ENCODE measurements around the gene NUDCD3.
"Not testable (repeated sequence)": the region's sequence is repeated elsewhere in the genome, so short reads cannot be mapped to it uniquely, and the experiment has no call there.

NUDCD3 gene

DNA sequence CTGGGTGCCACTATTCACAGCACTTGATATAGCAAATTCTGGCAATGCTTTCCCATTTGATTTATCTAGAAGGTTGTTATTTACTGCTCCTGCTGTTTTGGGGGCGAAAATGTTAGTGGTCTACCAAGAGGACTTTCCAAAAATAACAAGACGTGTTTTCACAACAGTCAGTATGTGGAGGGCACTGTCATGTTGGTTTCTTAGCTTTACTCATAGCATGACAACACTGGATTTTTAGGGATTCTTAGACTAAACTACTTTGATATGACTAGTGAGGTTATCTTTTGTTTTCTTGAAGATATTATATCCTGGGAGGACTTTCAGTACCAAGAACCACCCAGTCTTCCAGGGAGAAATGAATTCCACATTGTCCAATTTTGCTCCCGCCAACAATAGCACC lies 49.4 kb downstream of the NUDCD3 start:
- DNase-seq = no peak

DNA sequence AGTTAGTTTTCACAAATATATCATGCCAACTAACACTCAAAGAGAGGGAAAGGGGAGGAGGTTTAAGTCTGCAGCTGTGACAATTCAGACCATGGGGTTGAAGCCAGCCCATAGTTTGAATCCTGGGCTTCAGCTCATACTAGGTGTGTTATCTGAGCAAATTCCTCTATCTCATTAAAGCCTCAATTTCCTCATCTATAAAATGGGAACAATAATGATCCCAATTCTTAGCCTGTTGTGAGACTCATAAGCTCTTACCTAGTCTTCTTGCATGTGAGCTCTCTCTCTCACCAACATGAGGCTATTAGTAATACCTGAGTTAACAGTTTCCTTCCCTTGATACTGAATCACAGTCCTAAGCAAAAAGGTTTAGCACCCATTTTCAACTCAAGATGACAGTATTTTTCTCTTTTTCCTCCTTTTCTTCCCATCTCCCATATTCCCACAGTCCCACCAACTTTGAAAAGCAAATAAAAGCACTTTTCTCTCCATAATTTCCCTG lies 49.8 kb downstream of the NUDCD3 start:
- no peak for DNase-seq

DNA sequence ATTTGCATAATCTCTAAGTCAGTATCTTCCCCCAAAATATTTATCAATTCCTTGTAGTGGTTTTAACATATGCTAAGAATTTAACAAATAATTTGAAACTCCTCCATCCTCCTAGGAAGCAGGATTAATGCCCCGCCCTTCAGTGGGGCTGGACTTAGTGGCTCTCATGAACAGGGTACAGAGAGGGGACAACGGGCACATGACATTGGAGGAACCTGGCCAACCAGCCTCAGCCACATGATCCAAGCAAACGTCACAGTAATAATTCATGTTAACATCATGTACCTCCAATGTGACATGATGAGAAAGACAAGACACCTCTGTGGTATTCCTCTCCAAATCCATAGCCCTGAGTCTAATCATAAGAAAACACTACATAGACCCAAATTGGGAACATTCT lies 50.5 kb downstream of the NUDCD3 start:
- no peak for DNase-seq

DNA sequence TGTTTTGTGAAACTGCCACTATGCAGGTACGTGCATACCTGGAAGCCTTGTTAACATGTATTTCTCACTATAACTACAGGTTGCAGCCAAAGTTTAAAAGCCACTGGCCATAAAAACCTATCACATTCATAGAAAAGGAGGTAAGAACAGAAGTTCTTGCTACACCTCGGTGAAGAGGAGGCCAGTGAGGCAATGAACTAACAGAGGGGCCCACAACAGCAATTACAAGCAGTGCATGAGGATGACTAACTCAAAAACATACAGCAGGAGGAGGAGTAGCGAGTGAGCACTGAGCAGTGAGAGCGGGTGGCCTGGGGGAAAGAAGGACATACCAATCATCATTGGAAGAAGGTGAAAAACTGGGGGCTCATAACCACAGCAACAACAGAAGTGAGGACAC lies 51.6 kb downstream of the NUDCD3 start:
- no peak for DNase-seq

DNA sequence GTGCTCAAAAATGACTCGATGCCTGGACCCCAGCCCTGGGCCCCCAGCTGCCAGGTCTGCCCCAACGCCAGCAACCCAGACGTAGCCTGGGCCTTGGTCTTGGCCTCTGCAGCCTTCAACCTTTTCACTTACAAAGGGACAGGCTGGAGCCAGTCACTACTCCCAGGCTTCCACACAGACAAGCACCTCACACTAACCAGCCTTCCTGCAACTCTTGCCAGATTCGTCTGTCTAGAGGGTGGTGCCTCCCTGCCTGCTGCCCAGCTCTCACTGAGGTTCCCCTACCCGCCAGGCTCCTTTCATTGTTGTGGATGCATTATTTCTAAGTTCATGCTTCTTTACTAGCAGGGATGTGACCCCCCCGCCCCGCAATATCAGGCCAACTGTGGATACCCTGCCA lies 56.3 kb downstream of the NUDCD3 start:
- no peak for DNase-seq

DNA sequence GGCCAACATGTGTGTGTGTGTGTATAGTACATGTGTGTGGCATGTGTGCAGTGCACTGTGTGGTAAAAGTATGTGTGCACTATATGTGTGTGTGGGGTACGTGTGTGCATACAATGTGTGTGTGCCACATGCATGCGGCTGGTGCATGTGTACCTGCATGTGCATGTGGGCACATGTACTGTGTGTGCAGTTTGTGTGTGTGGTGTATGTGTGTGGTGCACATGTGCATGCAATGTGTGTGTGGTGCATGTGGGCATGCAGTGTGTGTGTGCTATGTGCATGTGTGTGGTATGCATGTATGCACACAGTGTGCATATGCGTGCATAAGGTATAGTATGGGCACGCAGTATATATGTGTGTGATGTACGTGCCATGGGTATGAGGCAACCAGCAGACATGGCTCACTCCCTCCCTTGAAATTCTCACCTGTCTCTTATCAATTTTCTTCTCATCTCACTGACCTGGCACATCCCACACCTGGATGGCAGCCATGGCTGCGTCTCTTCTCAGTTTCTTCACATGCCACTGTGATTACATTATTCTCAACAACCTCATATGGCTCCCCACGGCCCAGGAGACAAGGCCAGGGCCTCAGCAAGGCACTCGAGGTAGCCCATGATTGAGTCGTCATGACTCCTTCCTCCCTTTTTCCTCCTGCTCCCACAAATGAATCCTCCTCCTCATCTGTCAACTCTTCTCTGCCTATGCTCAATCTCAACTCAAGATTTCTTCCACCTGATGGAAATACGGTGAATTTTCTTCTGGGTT lies 57.0 kb downstream of the NUDCD3 start:
- no peak for DNase-seq

DNA sequence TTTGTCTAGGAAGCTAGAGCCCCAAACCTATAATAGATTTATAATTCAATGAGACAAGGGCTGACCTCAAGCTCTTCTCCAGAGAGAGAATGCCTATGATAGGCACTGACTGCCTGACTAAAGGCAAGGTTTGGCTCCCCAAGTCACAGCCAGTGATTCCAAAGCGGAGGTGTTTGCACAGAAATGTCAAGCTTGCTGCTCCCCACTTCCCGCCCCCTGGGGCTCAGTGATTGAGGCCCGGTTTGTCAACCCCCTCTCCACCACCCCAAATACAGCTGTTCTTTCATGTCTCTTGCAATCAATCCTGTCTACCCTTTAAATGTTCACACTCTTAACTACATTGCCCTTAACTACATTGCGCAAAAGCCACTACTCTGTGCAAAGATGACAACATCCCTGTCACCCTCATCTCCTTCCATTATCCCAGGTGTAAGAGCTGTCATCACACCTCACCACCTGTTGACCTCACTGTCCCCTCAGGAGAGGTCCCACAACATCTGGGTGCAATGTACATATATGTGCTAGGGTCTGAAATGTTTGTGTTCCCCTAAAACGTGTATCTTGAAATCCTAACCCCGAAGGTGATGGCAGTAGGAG lies 58.0 kb downstream of the NUDCD3 start:
- DNase-seq = no peak

DNA sequence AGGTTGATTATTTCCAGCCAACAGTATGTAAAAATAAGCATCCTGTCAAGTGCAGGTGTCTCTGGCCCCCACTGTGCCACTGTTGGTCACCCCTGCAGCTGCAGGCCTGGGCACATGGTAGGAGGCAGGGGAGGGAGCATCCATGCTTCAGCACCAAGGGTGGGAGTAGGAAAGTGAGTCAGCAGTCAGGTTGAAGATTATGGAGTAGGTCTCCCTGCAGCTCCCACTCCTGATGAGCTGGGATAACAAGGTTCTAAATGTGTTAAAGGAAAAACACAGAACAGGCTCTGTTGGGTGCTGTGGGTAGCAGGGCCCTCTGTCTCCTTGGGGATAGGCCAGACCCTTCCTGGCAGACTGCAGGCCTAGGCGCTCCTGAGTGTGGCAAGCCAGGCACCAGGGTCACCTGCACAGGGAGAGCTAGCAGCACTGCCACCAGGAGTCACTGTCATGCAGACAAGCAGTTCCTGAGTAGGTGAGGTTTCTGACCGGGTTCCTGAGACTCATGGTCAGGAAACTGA lies 59.3 kb downstream of the NUDCD3 start:
- DNase-seq = no peak

DNA sequence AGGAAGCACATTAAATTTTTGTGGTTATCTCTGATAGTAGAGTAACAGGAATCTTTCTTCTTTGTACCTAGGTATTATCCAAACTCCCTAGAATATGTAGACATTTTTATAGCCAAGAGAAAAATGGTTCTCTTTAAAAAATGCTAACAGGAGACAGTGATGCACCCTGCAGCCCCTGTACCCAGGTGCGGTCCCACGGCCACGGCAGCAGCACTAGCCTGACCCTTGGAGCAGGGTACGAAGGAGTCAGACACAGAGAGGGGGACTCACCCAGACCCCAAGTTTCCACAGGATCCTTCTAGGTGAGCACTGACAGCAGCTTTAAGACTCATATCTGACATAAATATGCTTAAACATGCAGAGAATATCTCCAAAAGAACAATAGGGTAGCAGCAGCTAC lies 60.4 kb downstream of the NUDCD3 start:
- DNase-seq = no peak

DNA sequence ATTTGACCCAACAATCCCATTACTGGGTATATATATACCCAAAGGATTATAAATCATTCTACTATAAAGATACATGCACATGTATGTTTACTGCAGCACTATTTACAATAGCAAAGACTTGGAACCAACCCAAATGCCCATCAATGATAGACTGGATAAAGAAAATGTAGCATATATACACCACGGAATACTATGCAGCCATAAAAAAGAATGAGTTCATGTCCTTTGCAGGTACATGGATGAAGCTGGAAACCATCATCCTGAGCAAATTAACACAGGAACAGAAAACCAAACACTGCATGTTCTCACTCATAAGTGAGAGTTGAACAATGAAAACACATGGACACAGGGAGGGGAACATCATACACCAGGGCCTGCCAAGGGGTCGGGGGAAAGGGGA lies 65.7 kb downstream of the NUDCD3 start:
- DNase-seq = not testable (repeated sequence)

DNA sequence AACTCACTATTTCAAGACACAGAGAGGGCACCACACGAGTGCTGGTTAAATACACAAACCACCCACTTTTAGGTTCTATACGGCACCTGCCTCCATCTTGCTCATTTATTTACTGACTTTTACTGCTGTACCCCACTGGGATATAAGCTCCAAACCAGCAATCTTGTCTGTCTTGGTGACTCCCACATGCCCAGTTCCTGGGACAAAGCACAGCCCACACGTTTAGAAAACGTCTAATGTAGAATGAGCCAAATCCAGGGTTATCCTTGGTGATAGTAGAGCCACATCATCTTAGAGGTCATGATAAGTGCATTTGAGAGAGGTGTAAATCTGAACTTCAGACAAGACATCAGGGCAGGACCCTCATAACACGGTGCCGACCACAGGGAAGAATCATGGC lies 73.5 kb downstream of the NUDCD3 start:
- no peak for DNase-seq

DNA sequence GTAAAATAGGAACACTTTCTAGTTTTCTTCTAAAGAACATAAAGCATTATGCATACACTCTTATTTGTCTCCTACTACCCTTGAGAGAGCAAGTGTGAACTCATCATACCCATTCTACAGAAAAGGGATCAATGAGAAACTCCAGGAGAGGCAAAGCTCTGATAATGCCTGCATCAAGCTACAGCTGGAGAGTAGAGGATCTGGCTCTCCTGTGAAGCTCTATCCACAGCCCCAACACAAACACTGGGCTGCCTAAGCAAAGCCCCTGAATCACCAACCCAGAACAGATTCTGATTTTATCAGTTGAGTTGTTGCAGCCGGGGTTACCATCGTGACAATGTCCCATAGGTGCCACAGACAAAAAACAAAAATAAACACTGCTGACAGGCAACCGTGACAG lies 74.9 kb downstream of the NUDCD3 start:
- DNase-seq = no peak

DNA sequence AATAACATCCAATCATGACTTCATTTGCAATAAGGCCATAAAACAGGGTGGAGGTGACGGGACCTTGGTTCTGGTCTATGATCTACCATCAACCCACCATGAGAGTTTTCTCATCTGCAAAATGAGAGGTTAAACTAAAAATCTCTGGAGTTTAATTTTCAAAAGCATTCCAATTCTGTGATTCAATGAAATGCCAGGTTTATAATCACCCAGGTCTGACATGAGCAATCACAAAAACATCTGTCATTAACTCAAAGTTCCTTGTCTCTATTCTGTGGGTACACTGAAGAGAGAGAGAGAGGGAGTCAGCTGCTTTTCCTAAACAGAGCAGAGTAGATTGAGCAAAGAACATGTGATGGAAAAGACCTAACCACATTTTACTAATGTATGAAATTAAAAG lies 75.4 kb downstream of the NUDCD3 start:
- DNase-seq = no peak

DNA sequence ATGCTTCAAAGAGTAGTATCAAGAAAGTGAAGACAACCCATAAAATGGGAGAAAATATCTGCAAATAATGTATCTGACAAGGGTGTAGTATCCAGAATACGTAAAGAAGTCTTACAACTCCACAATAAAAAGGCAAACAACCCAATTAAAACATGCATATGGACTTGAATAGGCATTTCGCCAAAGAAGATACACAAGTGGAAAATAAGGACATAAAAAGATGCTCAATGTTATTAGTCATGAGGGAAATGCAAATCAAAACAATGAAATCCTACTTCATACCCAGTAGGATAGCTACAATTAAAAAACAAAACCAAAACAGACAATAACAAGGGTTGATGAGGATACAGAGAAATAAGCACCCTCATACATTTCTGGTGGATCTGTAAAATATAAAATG lies 79.2 kb downstream of the NUDCD3 start:
- no peak for DNase-seq

DNA sequence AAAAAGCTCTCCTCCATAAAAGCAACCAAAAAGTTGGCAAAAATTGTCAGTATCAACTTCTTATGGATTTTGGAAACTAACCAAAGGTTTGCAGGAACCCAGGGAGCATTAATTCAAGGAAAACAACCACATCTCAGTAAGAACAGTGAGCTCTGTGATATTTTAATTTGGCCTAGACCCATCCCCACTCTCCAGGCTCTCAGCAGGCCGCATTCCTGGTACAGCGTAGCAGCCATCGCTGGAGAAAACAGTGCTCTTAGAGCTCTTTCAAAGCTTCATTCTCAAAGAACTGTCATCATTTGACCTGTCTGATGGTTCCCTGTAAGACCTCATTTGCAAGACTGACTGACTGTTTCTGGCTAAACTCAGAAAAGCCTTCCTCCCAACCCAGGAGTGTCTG lies 81.9 kb downstream of the NUDCD3 start:
- DNase-seq = no peak

DNA sequence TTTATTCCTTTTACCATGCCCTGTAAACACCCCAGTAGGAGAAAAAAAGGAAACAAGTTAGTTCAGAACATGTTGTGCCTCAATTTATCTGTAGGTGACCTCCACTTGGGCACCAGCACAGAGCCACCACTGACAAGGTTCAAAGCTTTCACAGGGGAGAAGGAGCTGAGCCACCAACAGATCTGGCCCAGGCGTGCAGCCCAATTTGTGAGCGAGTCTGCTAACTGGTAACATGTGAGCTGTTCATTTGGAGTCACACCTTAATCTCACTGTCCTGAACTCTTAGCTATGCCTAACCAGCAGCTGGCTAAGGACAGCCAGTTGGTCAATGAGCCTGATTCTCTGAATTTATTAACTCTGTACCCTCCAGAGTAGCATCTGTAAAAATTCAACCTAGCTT lies 86.7 kb downstream of the NUDCD3 start:
- DNase-seq = no peak

DNA sequence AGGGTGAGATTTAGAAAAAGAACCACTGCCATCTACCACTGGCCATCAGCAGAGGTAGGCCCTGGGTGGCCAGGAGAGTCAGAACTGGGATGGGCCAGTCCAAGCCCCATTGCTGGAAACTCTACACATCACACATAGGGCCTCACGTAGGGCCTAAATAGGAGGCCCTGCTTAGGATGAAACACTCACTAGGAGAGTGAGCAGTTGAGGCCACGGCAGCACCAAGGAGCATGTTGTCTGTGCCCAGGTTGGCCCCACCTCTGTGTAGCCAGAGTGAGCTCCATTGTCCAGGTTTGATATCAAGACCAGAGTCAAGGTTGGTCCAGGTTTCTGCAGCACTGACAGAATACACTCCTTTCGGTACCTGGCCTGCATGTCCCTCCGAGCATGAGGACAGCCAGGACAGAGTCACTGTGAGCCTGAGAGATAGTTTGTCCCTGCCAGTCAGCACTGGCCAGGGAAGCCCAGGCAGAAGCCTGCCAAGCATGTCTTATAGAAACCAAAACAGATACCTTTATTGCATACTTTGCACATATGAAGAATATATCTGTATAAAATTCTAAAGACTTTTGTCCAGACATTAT lies 87.2 kb downstream of the NUDCD3 start:
- DNase-seq = no peak

DNA sequence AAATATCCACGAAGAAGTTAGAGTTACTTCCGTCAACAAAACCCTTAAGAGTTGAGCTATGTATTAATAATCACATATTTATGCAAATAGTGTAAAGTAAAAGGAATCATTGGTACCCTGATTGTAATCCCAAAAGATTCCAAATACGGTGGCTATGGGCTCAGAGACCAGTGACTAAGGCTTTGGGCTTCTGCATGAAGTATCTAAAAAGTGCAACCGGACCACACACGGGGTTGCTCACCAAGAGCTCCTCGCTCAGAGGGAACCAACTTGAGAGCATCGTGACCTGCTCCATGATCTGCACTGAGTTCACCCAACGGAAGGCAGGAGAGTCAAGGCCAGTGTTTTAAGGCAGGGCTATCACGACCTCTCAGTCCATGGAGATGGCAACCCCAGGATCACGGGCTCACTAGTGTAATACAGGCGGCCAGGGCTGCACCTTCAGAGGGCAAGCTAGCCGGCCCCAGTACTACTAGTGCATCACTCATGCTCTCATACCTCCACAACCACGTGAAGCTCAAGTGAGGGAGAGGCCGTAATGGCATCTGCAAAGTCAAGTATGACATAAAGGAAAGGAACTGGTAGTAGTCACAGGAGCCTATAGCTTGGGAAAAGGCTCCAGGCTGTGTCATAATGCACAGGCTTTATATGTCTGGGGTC lies 87.9 kb downstream of the NUDCD3 start:
- no peak for DNase-seq

DNA sequence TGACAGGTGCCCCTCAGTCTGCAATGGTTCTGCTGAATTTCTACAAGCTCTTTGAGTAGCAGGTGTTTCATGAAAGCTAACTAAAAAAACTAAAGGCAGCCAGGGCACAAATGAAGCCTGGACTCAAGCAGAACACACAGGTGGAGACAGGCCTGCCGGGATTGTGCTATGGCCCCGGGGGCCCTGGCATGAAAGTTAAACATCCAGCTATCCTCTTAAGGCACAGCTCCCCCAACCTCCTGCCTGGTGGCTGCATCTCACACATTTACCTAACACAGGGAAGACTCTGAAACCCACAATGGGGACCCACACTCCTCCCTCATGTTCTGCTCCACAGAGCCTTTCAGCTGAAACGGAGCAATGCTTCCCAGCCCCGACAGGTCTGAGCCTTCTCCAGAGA lies 88.8 kb downstream of the NUDCD3 start:
- no peak for DNase-seq

DNA sequence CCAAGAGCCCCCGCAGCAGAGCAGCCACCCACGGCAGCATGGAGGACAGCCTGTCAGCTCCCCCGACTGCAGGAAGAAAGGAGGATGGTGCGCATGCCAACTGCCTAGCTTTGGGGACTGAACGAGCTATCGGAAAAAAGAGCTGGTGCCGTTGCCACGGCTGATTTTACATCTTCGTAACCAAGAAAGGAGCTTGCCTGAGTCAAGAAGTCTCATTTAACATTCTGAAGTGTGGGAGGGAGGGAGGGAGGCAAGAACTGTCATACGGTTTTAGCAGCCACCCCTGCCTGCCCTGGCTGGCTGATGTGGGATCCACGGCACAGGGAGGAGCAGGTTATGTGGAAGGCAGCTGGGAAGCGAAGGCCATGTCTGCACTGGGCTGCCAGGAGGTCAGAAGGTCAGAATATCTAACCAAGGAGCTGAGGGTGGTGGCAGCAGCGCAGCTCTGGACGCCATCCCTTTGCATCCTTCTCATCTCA lies 90.4 kb downstream of the NUDCD3 start:
- DNase-seq = no peak

DNA sequence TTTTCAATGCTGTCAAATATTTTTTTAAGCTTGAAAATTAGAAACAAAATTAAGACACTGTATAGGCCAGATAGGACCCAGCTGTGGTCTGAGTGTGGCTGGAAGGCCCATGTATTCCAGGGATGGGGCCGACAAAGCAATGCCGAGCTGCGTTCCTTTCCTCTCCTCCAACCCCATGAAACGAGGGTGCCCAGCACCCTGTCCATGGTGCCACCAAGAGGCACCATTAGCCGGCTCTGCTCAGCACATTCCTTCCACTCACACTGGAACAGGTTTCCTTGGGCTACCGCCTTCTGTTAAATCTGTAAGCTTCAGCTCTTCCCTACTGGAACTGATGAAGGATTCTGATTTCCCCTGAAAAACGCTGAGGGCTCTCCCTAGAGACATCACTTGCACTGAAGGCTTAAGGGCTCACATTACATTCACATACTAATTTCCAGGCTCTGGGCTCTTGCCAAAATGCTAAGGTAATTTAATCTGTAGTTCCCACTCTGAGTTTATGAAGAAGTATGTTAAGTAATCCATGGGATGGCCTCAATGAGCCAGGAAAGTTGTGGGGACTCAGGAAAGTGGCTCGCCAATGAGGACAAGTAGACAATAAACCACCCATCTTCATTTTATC lies 91.4 kb downstream of the NUDCD3 start:
- no peak for DNase-seq

DNA sequence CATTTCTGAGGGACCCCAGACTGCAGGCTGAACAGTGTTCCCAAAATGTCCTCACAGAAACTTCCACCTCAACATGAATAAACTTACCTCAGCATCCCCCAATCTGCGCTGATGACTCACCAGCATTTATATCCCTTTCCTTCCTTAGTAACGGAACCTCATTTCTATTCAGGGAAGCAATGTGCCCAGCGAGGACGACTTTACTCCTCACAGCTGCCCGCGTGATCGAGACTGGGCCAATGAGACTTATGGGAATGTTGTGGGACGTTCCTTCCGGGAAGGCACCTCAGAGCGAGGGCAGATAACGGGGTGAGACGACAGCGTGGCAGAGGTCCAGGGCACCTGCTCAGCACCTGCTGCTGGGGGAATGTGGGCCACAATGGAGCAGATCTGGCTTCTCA lies 91.9 kb downstream of the NUDCD3 start:
- DNase-seq = no peak

DNA sequence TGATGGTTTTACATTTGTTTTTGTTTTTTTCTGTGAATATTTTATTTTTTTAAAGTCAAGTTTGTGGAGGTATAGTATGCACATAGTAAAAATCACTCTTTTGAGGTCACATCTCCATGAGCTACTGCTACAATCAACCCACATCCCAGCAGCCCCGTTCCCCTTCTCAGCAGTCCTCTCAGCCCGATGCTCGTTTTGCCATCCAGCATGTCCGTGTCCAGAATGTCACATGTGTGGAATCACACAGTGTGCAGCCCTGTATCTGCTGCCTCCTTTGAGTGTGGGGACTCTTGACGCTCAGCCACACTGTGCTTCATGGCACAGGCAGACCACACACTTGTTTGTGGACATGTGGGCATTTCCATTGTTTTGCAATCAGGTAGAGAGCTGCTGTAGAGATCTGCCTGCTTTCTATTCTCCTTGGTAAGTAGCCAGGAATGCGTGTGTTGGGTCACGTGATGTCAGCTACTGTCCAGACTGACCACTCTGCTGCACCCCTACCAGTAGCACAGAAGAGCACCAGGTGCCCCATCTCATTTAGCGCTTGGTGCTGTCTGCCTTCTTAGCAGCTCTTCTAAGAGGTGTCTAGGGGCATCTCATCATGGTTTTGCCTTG lies 93.4 kb downstream of the NUDCD3 start:
- no peak for DNase-seq
